ENCODE data around the gene ATP6V1B1.

ATP6V1B1 gene

GRCh38 chr2:70988726-70989648, 53.3 kb downstream of the ATP6V1B1 start:
- DNase-seq (ENCODE audit: low read depth), result no peak
- no peak overlapping the region for H3K4me3 ChIP-seq (ENCODE audit: low read length)
- no peak for TF ChIP-seq CTCF (IDR thresholded peaks at IDR 0.05; ENCODE audit: insufficient read depth, low read depth, low read length, missing control alignments)

- DNase-seq (ENCODE audit: low read depth), result no peak
- no peak overlapping the region for H3K4me3 ChIP-seq (ENCODE audit: low read length)
- no peak for TF ChIP-seq CTCF (IDR thresholded peaks at IDR 0.05; ENCODE audit: insufficient read depth, low read depth, low read length, missing control alignments)
These were observed 54.5 kb downstream of the ATP6V1B1 start for GRCh38 chr2:70990216-70990615.

- no peak for TF ChIP-seq CTCF (IDR thresholded peaks at IDR 0.05; ENCODE audit: insufficient read depth, low read depth, low read length, missing control alignments)
- no peak for DNase-seq (ENCODE audit: low read depth)
These were observed 55.4 kb downstream of the ATP6V1B1 start for GRCh38 chr2:70991142-70991541.

GRCh38 chr2:70991742-70992141, 56.0 kb downstream of the ATP6V1B1 start:
- DNase-seq (ENCODE audit: low read depth), result no peak
- no peak for TF ChIP-seq CTCF (IDR thresholded peaks at IDR 0.05; ENCODE audit: insufficient read depth, low read depth, low read length, missing control alignments)
- H3K4me3 ChIP-seq (ENCODE audit: low read length), result no peak overlapping the region

More at GRCh38 chr2:70991142-70991541, 55.4 kb downstream of the ATP6V1B1 start:
- no peak overlapping the region for H3K4me3 ChIP-seq (ENCODE audit: low read length)

- H3K4me3 ChIP-seq (ENCODE audit: low read length), result peak overlapping the region; percentile 79
- DNase-seq (ENCODE audit: low read depth), result no peak
- no peak for TF ChIP-seq CTCF (IDR thresholded peaks at IDR 0.05; ENCODE audit: insufficient read depth, low read depth, low read length, missing control alignments)
These were observed 57.5 kb downstream of the ATP6V1B1 start for GRCh38 chr2:70992945-70993853.

- H3K4me3 ChIP-seq (ENCODE audit: low read length), result peak overlapping the region; percentile 79
- DNase-seq (ENCODE audit: low read depth), result peak; percentile 25
- no peak for TF ChIP-seq CTCF (IDR thresholded peaks at IDR 0.05; ENCODE audit: insufficient read depth, low read depth, low read length, missing control alignments)
These were observed 58.5 kb downstream of the ATP6V1B1 start for GRCh38 chr2:70994009-70994698.

All from epithelial cell of esophagus (primary cell).